Right lobe of liver (tissue), 4 donors: ENCODE results near the gene HECTD1.

ENCODE experiments used
- CTCF ChIP-seq, 4 donors: fragments of 200-600 bp in 3 of 4; fragments of 450-650 bp in 1 of 4; IDR thresholded peaks; one replicate each; pipeline versions ENCODE4 v1.5.1 to v1.8.0; 2016 to 2022; ENCODE audit warnings: antibody characterized with exemption in 4 of 4, mild to moderate bottlenecking in 2 of 4
- POLR2A ChIP-seq: fragments of 450-650 bp; IDR thresholded peaks from one replicate; pipeline ENCODE4 v1.6.1; 2017; ENCODE audit warnings: antibody characterized with exemption, mild to moderate bottlenecking
- donor health status: DM: no; HTN: no; CAD: no.
- donor health status: DM: no; HTN: no; CAD: no.
- donor health status: DM: no; HTN: yes; CAD: no.

GRCh38 chr14:31196839-31197492, 10.6 kb downstream of the HECTD1 start:
- TF ChIP-seq CTCF (IDR thresholded peaks at IDR 0.05) (no peak), POLR2A (no peak)
